ENCODE data around the gene PLCD1. TPM values are rescaled to one million over a fixed set of nuclear protein-coding genes. Genes with fewer than 3 reads are reported as not detected.

The PLCD1 gene
- total and polyA plus RNA-seq, 2 of the 8 experiments (the other 6 are each of a cell fraction or from before 2014, with no cell fraction given): 15.3 to 19.2 TPM

DNA sequence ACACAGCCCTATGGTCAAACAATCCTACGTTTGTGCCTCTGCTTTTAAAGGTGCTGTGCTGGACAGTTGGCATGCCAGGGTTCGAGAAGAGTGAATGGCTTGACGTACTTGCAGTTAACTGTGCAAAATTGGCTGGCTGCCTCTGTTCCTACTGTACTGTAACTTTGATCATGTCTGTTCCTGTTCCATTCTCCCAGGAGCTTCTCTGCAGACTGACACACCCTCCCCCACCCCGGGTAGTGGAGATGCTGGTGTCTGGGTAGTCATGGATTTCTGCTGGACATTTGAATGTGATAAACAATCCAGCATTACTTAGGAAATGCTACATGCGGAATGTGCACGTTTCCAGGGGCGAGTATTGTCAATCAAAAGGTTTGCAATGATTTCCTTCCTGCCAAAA is 45.4 kb downstream of the PLCD1 start:
- H3K9me3 ChIP-seq (ENCODE audit: insufficient read depth in 2 of 2, low read depth in 1 of 2, low read length in 1 of 2): no peaks in the 10 kb centered on the region
- no peaks in the 10 kb centered on the region for H3K27me3 ChIP-seq (replicated peaks in 1 of 4; ENCODE audit: control insufficient read depth in 3 of 4, extremely low read depth in 1 of 4, insufficient read depth in 3 of 4, low read length in 3 of 4)
- H4K5ac ChIP-seq (ENCODE audit: insufficient read length, low read depth, low read length): no peak overlapping the region
- no peak overlapping the region for H3K27ac ChIP-seq (ENCODE audit: low read depth, low read length)
- no peak overlapping the region for H2AK5ac ChIP-seq (ENCODE audit: low read depth, low read length)
- no peak overlapping the region for H2BK15ac ChIP-seq (ENCODE audit: low read length)
- FAIRE-seq: no peak
- H3K4me2 ChIP-seq (ENCODE audit: insufficient read depth in 1 of 2, low read depth in 2 of 2, low read length in 2 of 2): no peak overlapping the region
- H3K79me1 ChIP-seq (ENCODE audit: low read depth, low read length): no peaks in the 10 kb centered on the region
- no peak overlapping the region for H4K91ac ChIP-seq (replicated peaks; ENCODE audit: insufficient read length, low read length)
- H3K56ac ChIP-seq (replicated peaks; ENCODE audit: insufficient read length, low read depth, low read length): no peak overlapping the region
- WGBS, 2 experiments (ENCODE audit: extremely low coverage in 1 of 2, insufficient coverage in 1 of 2, insufficient read length in 1 of 2, insufficient replicate concordance in 2 of 2, low coverage in 1 of 2, low lambda C conversion rate in 2 of 2, missing lambda C conversion rate in 1 of 2): 87% methylated on average over 7 of the region's 7 CpGs; no CpG with 5 or more reads in 1 of the 2 experiments
- H2BK5ac ChIP-seq (ENCODE audit: low read depth, low read length): no peak overlapping the region
- no peak for DNase-seq (ENCODE audit: low read depth in 1 of 2, low spot score in 2 of 2)
- no peak overlapping the region for H3K23ac ChIP-seq (ENCODE audit: insufficient read length)
- no peaks in the 10 kb centered on the region for H3K36me3 ChIP-seq (ENCODE audit: control insufficient read depth in 2 of 4, insufficient read depth in 4 of 4, low read length in 3 of 4)
- H3K23me2 ChIP-seq (ENCODE audit: low read depth, low read length): no peaks in the 10 kb centered on the region; the same call in 1 of the 2 replicates
- H3K18ac ChIP-seq (ENCODE audit: extremely low read depth, low read length): no peak overlapping the region
- H3K9ac ChIP-seq (replicated peaks in 1 of 4; ENCODE audit: extremely low read depth in 1 of 4, low read depth in 3 of 4, low read length in 3 of 4): no peak overlapping the region
- no peak overlapping the region for H3K4me3 ChIP-seq (ENCODE audit: extremely low read depth in 1 of 4, insufficient read depth in 2 of 4, low read depth in 3 of 4, low read length in 4 of 4)
- no peak overlapping the region for H4K8ac ChIP-seq (ENCODE audit: extremely low read depth, insufficient read depth, low read length)
- no peak overlapping the region for H2BK120ac ChIP-seq (replicated peaks; ENCODE audit: low read depth, low read length)
- H2AFZ ChIP-seq (ENCODE audit: low read length): no peak overlapping the region
- no peak overlapping the region for H3K14ac ChIP-seq (ENCODE audit: insufficient read length)
- no peaks in the 10 kb centered on the region for H3K4me1 ChIP-seq (replicated peaks in 1 of 4; ENCODE audit: control insufficient read depth in 3 of 4, insufficient read depth in 4 of 4, low read length in 3 of 4)
- CTCF ChIA-PET (ENCODE audit: partially characterized antibody): interaction anchor here (0.7 to 9.0 kb wide), 8 partner anchors 10 to 150 kb away, joined by 3 to 134 read pairs (median 16); no protein-coding TSS in a partner anchor
- no peak overlapping the region for H2BK20ac ChIP-seq (ENCODE audit: low read length)
- H3K79me2 ChIP-seq (ENCODE audit: control insufficient read depth in 1 of 2, insufficient read depth in 2 of 2, low read length in 2 of 2): no peaks in the 10 kb centered on the region
- H4K20me1 ChIP-seq (replicated peaks in 1 of 2; ENCODE audit: control insufficient read depth in 1 of 2, insufficient read depth in 2 of 2, low read length in 2 of 2): no peaks in the 10 kb centered on the region
- POLR2A ChIA-PET (ENCODE audit: partially characterized antibody): interaction anchor here (1.8 kb wide), 1 partner anchor 12 kb away, joined by 7 read pairs; no protein-coding TSS in a partner anchor
- no peak overlapping the region for H2BK12ac ChIP-seq (ENCODE audit: low read depth, low read length)
- H3K4ac ChIP-seq (replicated peaks; ENCODE audit: insufficient read length, low read depth, low read length): no peak overlapping the region
- TF ChIP-seq, protein P1, sequence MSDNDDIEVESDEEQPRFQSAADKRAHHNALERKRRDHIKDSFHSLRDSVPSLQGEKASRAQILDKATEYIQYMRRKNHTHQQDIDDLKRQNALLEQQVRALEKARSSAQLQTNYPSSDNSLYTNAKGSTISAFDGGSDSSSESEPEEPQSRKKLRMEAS (IDR thresholded peaks at IDR 0.05): no peak
- TF ChIP-seq KDM5A (IDR thresholded peaks at IDR 0.05; ENCODE audit: low read length) (no peak), BACH1 (IDR thresholded peaks at IDR 0.05; ENCODE audit: low read length) (no peak)
- TF ChIP-seq, protein P2, sequence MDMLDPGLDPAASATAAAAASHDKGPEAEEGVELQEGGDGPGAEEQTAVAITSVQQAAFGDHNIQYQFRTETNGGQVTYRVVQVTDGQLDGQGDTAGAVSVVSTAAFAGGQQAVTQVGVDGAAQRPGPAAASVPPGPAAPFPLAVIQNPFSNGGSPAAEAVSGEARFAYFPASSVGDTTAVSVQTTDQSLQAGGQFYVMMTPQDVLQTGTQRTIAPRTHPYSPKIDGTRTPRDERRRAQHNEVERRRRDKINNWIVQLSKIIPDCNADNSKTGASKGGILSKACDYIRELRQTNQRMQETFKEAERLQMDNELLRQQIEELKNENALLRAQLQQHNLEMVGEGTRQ (IDR thresholded peaks at IDR 0.05; ENCODE audit: low read length): no peak
